ENCODE measurements around the gene RNF182.

DNA sequence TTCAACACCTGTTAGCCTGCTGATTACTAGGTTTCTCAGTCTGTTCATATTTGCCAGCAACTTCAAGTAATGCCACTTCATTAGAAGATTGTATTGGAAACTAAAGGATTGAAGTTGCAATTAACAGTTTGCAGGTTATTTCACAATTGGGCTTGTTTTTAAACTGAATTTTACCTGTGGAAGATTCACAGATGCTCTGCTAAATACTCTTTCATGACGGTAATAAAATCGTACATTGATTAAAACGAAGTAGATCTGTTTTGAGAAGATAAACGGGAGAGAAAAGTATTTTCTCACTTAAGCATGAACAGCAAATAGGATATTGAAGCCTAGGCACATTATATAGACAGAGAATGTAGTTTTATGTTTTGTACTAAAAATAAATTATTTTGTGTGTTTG is 1.6 kb downstream of the RNF182 start:
- TF ChIP-seq POLR2AphosphoS5 (IDR thresholded peaks at IDR 0.05; ENCODE audit: insufficient read depth, low read depth, low read length) (no peak), EZH2 (IDR thresholded peaks at IDR 0.05; ENCODE audit: borderline replicate concordance, low read depth, low read length, severe bottlenecking) (no peak), POLR2A (IDR thresholded peaks at IDR 0.05; ENCODE audit: low read depth, low read length) (no peak)

Data from endothelial cell of umbilical vein (primary cell).